CD4-positive, alpha-beta T cell (primary cell): Measurements from ENCODE around the gene SSMEM1. TPM values are rescaled to one million over a fixed set of nuclear protein-coding genes. Genes with fewer than 3 reads are reported as not detected.
A peak's percentile ranks its signal among the peaks of the same experiment; 100 is the strongest.

Experiments used
- ATAC-seq: fragments of 200-7000 bp; cut with Tn5 transposase; one replicate; pipeline ENCODE4 v1.10.0; 2022; ENCODE audit warnings: mild to moderate bottlenecking; ENCODE audit not compliant: poor library complexity
- CTCF ChIA-PET: fragments of 350-600 bp; sonication (Branson Sonifier 250); formaldehyde crosslinking; loops from one replicate; lab custom pipeline; 2021; ENCODE audit warnings: antibody characterized with exemption, inconsistent platforms; lab: Charles Lee
- POLR2A ChIA-PET: fragments of 350-600 bp; sonication (Branson Sonifier 250); formaldehyde crosslinking; loops from one replicate; lab custom pipeline; 2021; ENCODE audit warnings: antibody characterized with exemption, inconsistent platforms; lab: Charles Lee
- DNase-seq, 14 experiments: peaks; one replicate each; pipeline ENCODE4 v3.0.0-alpha.2; 2013 to 2020; ENCODE audit warnings: mixed read lengths in 2 of 14
- H3K27ac ChIP-seq, 2 donors: one replicate each; pipeline versions ENCODE4 v1.5.1 to v1.7.0; 2013; ENCODE audit warnings: low read length in 2 of 2, low read depth in 1 of 2, mild to moderate bottlenecking in 1 of 2
- H3K27me3 ChIP-seq, 2 experiments: 1 replicate in 1 of 2; 2 replicates in 1 of 2; pipeline versions ENCODE4 v1.6.1 to v1.7.0; 2013; ENCODE audit warnings: low read length in 2 of 2, control low read depth in 1 of 2, mild to moderate bottlenecking in 1 of 2, moderate library complexity in 1 of 2; ENCODE audit not compliant: insufficient read depth in 2 of 2, control insufficient read depth in 1 of 2
- H3K36me3 ChIP-seq: one replicate; pipeline ENCODE4 v1.6.1; 2013; ENCODE audit warnings: low read length, control low read depth; ENCODE audit not compliant: insufficient read depth
- H3K4me1 ChIP-seq: one replicate; pipeline ENCODE4 v1.6.1; 2013; ENCODE audit warnings: low read length, control low read depth; ENCODE audit not compliant: insufficient read depth
- H3K4me3 ChIP-seq: one replicate; pipeline ENCODE4 v1.5.1; 2013; ENCODE audit warnings: mild to moderate bottlenecking, low read length, moderate library complexity
- H3K9me3 ChIP-seq, 2 experiments: 1 replicate in 1 of 2; 2 replicates in 1 of 2; pipeline versions ENCODE4 v1.6.1 to v1.7.0; 2013; ENCODE audit warnings: low read length in 2 of 2, mild to moderate bottlenecking in 2 of 2, control low read depth in 1 of 2, moderate library complexity in 1 of 2; ENCODE audit not compliant: control insufficient read depth in 1 of 2, insufficient read depth in 1 of 2
- H3K27ac Mint-ChIP-seq: one replicate; pipeline ENCODE4 v1.8.0; 2020; ENCODE audit warnings: mixed read lengths
- H3K27me3 Mint-ChIP-seq: one replicate; pipeline ENCODE4 v1.8.0; 2021; ENCODE audit warnings: mixed read lengths
- H3K36me3 Mint-ChIP-seq: one replicate; pipeline ENCODE4 v1.8.0; 2021; ENCODE audit warnings: low read depth, mixed read lengths
- H3K4me1 Mint-ChIP-seq: one replicate; pipeline ENCODE4 v1.8.0; 2021; ENCODE audit warnings: low read depth, mixed read lengths
- H3K4me3 Mint-ChIP-seq: one replicate; pipeline ENCODE4 v1.8.0; 2020; ENCODE audit warnings: mild to moderate bottlenecking, mixed read lengths
- H3K9me3 Mint-ChIP-seq: one replicate; pipeline ENCODE4 v1.8.0; 2020; ENCODE audit warnings: mixed read lengths
- intact Hi-C, 2 experiments: fragments of 100-400 bp; cut with DNase I in 1 of 2; cut with micrococcal nuclease in 1 of 2; formaldehyde crosslinking; loops; one replicate each; pipeline versions ENCODE4 v1.15.1 to v1.9.0; 2023 to 2025; cut with DNase I, micrococcal nuclease
- total RNA-seq, 174 experiments: library from RNA in 2 of 174; stranded (reverse) in 2 of 174; gene quantifications; one replicate each; pipeline ENCODE4 v1.2.3 and lab custom pipeline; 2021 to 2026
- TF ChIP-seq, protein P1 (sequence below): fragments of 200-600 bp; IDR thresholded peaks from one replicate; pipeline ENCODE4 v1.8.0; 2022; ENCODE audit warnings: antibody characterized with exemption, mild to moderate bottlenecking

The SSMEM1 gene
- total RNA-seq, 2 experiments from 2014 or later, result not detected

DNA sequence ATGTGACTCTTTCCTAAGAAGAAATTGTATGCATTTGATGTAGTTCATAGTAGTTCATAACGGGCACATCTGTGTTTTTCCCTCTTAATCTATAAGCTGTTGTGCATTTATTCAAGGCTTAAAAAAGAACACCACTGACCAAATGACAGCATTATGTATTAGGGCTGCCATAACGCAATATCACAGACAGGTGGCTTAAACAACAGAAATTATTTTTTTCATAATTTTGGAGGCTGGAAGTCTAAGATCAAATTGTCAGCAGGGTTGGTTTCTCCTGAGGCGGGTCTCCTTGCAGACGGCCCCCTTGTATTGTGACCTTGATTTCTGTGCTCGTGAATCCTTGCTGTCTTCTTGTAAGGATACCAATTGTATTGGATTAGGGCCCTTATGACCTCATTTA, 627 bp upstream of the SSMEM1 start:
- Histone ChIP-seq H3K27me3 (no peaks in the 10 kb centered on the region), H3K27ac (no peak overlapping the region), H3K9me3 (no peaks in the 10 kb centered on the region), H3K4me3 (no peak overlapping the region), H3K4me1 (peaks cover 20% of the 10 kb centered on the region), H3K36me3 (peaks cover 11% of the 10 kb centered on the region)
- Mint-ChIP-seq H3K36me3 (peaks cover 26% of the 10 kb centered on the region), H3K27ac (peak overlapping the region; percentile 66), H3K9me3 (no peaks in the 10 kb centered on the region), H3K4me3 (peak overlapping the region; percentile 74), H3K27me3 (peaks cover 2% of the 10 kb centered on the region), H3K4me1 (peaks cover 31% of the 10 kb centered on the region)
- POLR2A ChIA-PET, result no interaction called here
- DNase-seq (no peak), ATAC-seq (no peak)
- TF ChIP-seq, protein P1, sequence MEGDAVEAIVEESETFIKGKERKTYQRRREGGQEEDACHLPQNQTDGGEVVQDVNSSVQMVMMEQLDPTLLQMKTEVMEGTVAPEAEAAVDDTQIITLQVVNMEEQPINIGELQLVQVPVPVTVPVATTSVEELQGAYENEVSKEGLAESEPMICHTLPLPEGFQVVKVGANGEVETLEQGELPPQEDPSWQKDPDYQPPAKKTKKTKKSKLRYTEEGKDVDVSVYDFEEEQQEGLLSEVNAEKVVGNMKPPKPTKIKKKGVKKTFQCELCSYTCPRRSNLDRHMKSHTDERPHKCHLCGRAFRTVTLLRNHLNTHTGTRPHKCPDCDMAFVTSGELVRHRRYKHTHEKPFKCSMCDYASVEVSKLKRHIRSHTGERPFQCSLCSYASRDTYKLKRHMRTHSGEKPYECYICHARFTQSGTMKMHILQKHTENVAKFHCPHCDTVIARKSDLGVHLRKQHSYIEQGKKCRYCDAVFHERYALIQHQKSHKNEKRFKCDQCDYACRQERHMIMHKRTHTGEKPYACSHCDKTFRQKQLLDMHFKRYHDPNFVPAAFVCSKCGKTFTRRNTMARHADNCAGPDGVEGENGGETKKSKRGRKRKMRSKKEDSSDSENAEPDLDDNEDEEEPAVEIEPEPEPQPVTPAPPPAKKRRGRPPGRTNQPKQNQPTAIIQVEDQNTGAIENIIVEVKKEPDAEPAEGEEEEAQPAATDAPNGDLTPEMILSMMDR, result no peak
- CTCF ChIA-PET, result no interaction called here
- intact Hi-C loops, result loop anchor here in 1 of 2 experiments (5.0 to 10.0 kb wide), 5 partner anchors 155 to 1150 kb away; partner anchors contain the start of genes CEP41, NRF1, TNPO3 and ZC3HC1

GRCh38 chr7:130208516-130208915, 856 bp downstream of the SSMEM1 start:
- no peak overlapping the region for H3K27ac ChIP-seq
- H3K4me1 ChIP-seq, result peaks cover 20% of the 10 kb centered on the region
- H3K36me3 ChIP-seq, result peaks cover under 1% of the 10 kb centered on the region
- peaks cover 14% of the 10 kb centered on the region for H3K36me3 Mint-ChIP-seq
- no peaks in the 10 kb centered on the region for H3K9me3 Mint-ChIP-seq
- H3K9me3 ChIP-seq, result no peaks in the 10 kb centered on the region
- TF ChIP-seq, protein P1, result no peak
- ChIA-PET POLR2A (interaction anchor here (0.6 kb wide), 1 partner anchor 9 kb away, joined by 4 read pairs; no protein-coding TSS in a partner anchor), CTCF (interaction anchor here (1.1 kb wide), 1 partner anchor 136 kb away, joined by 3 read pairs; no protein-coding TSS in a partner anchor)
- DNase-seq, result no peak
- H3K27me3 ChIP-seq, result no peaks in the 10 kb centered on the region
- peaks cover 4% of the 10 kb centered on the region for H3K27me3 Mint-ChIP-seq
- no peak for ATAC-seq
- no peak overlapping the region for H3K4me3 Mint-ChIP-seq
- intact Hi-C loops, result loop anchor here in 1 of 2 experiments (5.0 to 10.0 kb wide), 5 partner anchors 156 to 1151 kb away; partner anchors contain the start of genes CEP41, NRF1, TNPO3 and ZC3HC1
- H3K4me1 Mint-ChIP-seq, result peaks cover 21% of the 10 kb centered on the region
- H3K27ac Mint-ChIP-seq, result no peak overlapping the region
- no peak overlapping the region for H3K4me3 ChIP-seq

DNA sequence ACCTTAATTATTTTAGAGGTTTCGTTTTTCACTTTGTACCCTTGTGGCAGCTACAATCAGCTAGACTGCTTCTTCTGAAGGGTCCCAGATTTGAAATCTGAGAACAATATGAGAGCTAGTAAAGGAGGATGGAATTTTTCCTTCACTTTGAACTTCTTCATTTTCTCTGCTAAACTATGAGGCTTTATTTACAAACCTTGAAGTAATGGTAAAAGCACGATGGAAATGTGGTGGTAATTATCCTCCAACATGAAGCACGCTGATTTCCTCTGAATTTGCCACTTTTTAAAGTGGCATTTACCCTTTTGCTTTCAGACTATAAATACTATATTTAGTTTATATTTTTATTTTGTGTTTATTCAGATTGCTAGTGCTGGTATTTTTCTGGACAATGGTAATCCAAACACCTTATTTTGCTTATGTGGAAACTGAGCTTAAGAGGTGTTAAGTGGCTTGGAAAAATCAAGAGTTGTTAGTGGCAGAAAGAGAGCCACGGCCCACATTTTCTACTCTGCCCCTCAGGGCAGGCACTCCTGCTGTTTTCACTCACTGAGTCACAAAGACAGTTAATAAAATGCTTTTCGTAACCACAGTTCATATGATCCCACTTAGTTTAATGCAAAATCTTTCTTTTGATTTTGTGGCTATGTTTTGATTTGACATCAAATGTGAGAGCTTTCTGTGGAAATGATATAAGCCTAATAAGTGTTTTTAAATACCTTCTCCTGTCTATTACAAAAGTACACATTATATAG, 2.7 kb downstream of the SSMEM1 start:
- Mint-ChIP-seq H3K36me3 (peaks cover 2% of the 10 kb centered on the region), H3K27me3 (peaks cover 9% of the 10 kb centered on the region), H3K4me1 (peaks cover 5% of the 10 kb centered on the region), H3K9me3 (no peaks in the 10 kb centered on the region), H3K4me3 (no peak overlapping the region), H3K27ac (no peak overlapping the region)
- Histone ChIP-seq H3K4me1 (peaks cover 9% of the 10 kb centered on the region), H3K27ac (no peak overlapping the region), H3K27me3 (no peaks in the 10 kb centered on the region), H3K9me3 (no peaks in the 10 kb centered on the region), H3K4me3 (no peak overlapping the region), H3K36me3 (no peaks in the 10 kb centered on the region)
- no peak for ATAC-seq
- ChIA-PET CTCF (interaction anchor here (0.7 kb wide), 1 partner anchor 18 kb away, joined by 4 read pairs; no protein-coding TSS in a partner anchor), POLR2A (no interaction called here)
- TF ChIP-seq, protein P1, result no peak
- DNase-seq, result no peak
- intact Hi-C loops, result loop anchor here in 1 of 2 experiments (1.0 kb wide), 1 partner anchor 34 kb away; no protein-coding TSS in a partner anchor
